H54 (cell line): ENCODE measurements around the gene C17orf100.

ENCODE experiments used
- DNase-seq: peaks from one replicate; pipeline ENCODE4 v3.0.0; 2011; ENCODE audit warnings: low spot score, mixed read lengths; ENCODE audit not compliant: insufficient read length
- FAIRE-seq: peaks from 3 replicates; lab custom pipeline; 2011; peaks lifted over from hg19 to GRCh38; lab: Jason Lieb, UNC
- POLR2A ChIP-seq: IDR thresholded peaks from 2 replicates; pipeline ENCODE4 v1.6.1; 2011; ENCODE audit warnings: low read depth, mild to moderate bottlenecking, low read length

C17orf100 gene

GRCh38 chr17:6636616-6637457, 14.7 kb upstream of the C17orf100 start:
- DNase-seq (no peak), FAIRE-seq (no peak)
- TF ChIP-seq POLR2A: no peak

- DNase-seq (no peak), FAIRE-seq (no peak)
- no peak for TF ChIP-seq POLR2A
These were observed 14.1 kb upstream of the C17orf100 start for GRCh38 chr17:6637458-6637840.

GRCh38 chr17:6638046-6638908, 13.3 kb upstream of the C17orf100 start:
- no peak for DNase-seq
- no peak for FAIRE-seq
- TF ChIP-seq POLR2A: no peak

- no peak for TF ChIP-seq POLR2A
- FAIRE-seq: no peak
- no peak for DNase-seq
These were observed 12.5 kb upstream of the C17orf100 start for GRCh38 chr17:6639014-6639585.

- FAIRE-seq (no peak), DNase-seq (no peak)
- TF ChIP-seq POLR2A: no peak
These were observed 11.7 kb upstream of the C17orf100 start for GRCh38 chr17:6639586-6640535.

- TF ChIP-seq POLR2A: peak; percentile 97
- FAIRE-seq: peak; percentile 43
- DNase-seq: peak; percentile 84
These were observed 10.9 kb upstream of the C17orf100 start, which contains the start of the genes KIAA0753 and TXNDC17 for GRCh38 chr17:6640536-6641246. KIAA0753 (minus strand) TSS chr17:6640711; CDS start chr17:6635103, 5,608 bp downstream. TXNDC17 (plus strand) TSS chr17:6641060; CDS start chr17:6641083, 23 bp downstream.

- TF ChIP-seq POLR2A: no peak
- DNase-seq: no peak
- FAIRE-seq: no peak
These were observed 10.2 kb upstream of the C17orf100 start for GRCh38 chr17:6641247-6641863.

- TF ChIP-seq POLR2A: no peak
- no peak for DNase-seq
- peak; percentile 50 for FAIRE-seq
These were observed 9.0 kb upstream of the C17orf100 start for GRCh38 chr17:6642592-6642991.

- TF ChIP-seq POLR2A: no peak
- DNase-seq: no peak
- FAIRE-seq: no peak
These were observed 8.0 kb upstream of the C17orf100 start for GRCh38 chr17:6643451-6644125.

- TF ChIP-seq POLR2A: no peak
These were observed 3.4 kb upstream of the C17orf100 start for GRCh38 chr17:6648181-6648580.

GRCh38 chr17:6651919-6652452, 424 bp downstream of the C17orf100 start:
- TF ChIP-seq POLR2A: no peak
- DNase-seq: no peak
- no peak for FAIRE-seq

More at GRCh38 chr17:6648181-6648580, 3.4 kb upstream of the C17orf100 start:
- peak; percentile 78 for FAIRE-seq
- DNase-seq: no peak
